ENCODE data around the gene PET100. TPM values are rescaled to one million over a fixed set of nuclear protein-coding genes. Genes with fewer than 3 reads are reported as not detected.
A peak's percentile ranks its signal among the peaks of the same experiment; 100 is the strongest.

The PET100 gene
- total RNA-seq, 3 donors from 2014 or later: 23.7 to 40.4 (median 33.1) TPM

DNA sequence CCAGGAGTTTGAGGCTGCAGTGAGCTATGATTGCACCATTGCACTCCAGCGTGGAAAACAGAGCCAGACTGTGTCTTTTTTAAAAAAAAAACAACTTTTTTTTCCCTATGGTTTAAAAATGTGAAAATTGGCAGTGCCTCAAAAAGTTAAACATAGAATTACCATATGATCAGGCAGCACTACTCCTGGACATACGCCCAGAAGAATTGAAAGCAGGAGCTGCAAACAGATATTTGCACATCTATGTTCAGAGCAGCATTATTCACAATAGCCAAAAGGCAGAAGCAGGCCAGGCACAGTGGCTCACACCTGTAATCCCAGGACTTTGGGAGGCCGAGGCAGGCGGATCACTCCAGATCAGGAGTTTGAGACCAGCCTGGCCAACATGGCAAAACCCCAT is 35.5 kb downstream of the PET100 start:
- Histone ChIP-seq H3K4me3 (no peak overlapping the region), H3K27ac (no peak overlapping the region), H3K4me1 (no peaks in the 10 kb centered on the region), H3K27me3 (peaks cover 0 to 12% of the 10 kb centered on the region in 2 donors), H3K36me3 (no peaks in the 10 kb centered on the region), H3K9me3 (no peaks in the 10 kb centered on the region)
- TF ChIP-seq CTCF (IDR thresholded peaks at IDR 0.05) (no peak), POLR2A (IDR thresholded peaks at IDR 0.05) (no peak), POLR2AphosphoS5 (IDR thresholded peaks at IDR 0.05) (no peak)
- intact Hi-C loops (cut with DNase I; ENCODE audit: low total_unique reads): no loop called here
- no peak for DNase-seq (ENCODE audit: low spot score in 2 of 2)

DNA sequence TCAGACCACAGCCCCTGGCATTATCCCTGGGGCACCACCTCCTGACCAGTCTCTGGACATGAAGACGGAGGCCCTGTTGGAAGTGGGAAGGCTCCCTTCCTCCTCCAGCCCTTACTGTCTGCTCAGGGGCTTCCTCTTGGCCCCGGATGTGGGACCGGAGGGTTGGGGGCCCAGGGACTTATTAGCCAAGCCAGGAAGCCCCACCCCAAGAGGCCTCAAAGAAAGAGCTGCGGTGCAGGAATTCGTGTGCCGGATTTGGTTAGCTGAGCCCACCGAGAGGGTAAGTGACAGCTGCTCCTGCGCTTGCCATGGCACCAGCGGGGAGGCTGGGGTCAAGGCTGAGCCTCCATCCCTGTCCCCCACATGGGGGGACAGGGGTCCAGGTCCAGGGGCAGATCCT is 39.2 kb downstream of the PET100 start, which contains the start of gene RETN:
TSS of gene RETN (plus strand) at position 208 of the 400 bp plus-strand sequence. CDS start 278 bp downstream, outside the sequence.
- TF ChIP-seq CTCF (IDR thresholded peaks at IDR 0.05) (no peak), POLR2A (IDR thresholded peaks at IDR 0.05) (no peak), POLR2AphosphoS5 (IDR thresholded peaks at IDR 0.05) (no peak)
- H3K36me3 ChIP-seq: no peaks in the 10 kb centered on the region
- H3K9me3 ChIP-seq: no peaks in the 10 kb centered on the region
- no peak within 1 kb of the TSS for H3K27ac ChIP-seq
- H3K27me3 ChIP-seq: peaks cover 0 to 32% of the 10 kb centered on the region in 2 donors
- intact Hi-C loops (cut with DNase I; ENCODE audit: low total_unique reads): no loop called here
- H3K4me1 ChIP-seq: no peaks in the 10 kb centered on the region
- DNase-seq (ENCODE audit: low spot score in 2 of 2): no peak
- H3K4me3 ChIP-seq: peak within 1 kb of the TSS in 1 of 3 donors; percentile 52

- Histone ChIP-seq H3K4me1 (no peaks in the 10 kb centered on the region), H3K9me3 (no peaks in the 10 kb centered on the region), H3K27ac (no peak overlapping the region), H3K4me3 (no peak overlapping the region), H3K27me3 (peaks cover 0 to 32% of the 10 kb centered on the region in 2 donors), H3K36me3 (no peaks in the 10 kb centered on the region)
- DNase-seq (ENCODE audit: low spot score in 2 of 2): no peak
- intact Hi-C loops (cut with DNase I; ENCODE audit: low total_unique reads): loop anchor here (10.0 kb wide), 1 partner anchor 105 kb away; no protein-coding TSS in a partner anchor
- no peak for TF ChIP-seq CTCF (IDR thresholded peaks at IDR 0.05)
- TF ChIP-seq POLR2AphosphoS5 (IDR thresholded peaks at IDR 0.05): no peak
- TF ChIP-seq POLR2A (IDR thresholded peaks at IDR 0.05): no peak
These were observed 40.0 kb downstream of the PET100 start for GRCh38 chr19:7669641-7670040.

GRCh38 chr19:7670150-7670783 is 40.7 kb downstream of the PET100 start:
- no peaks in the 10 kb centered on the region for H3K4me1 ChIP-seq
- H3K27me3 ChIP-seq: peaks cover 0 to 32% of the 10 kb centered on the region in 2 donors
- no peak for DNase-seq (ENCODE audit: low spot score in 2 of 2)
- no peak overlapping the region for H3K27ac ChIP-seq
- H3K9me3 ChIP-seq: no peaks in the 10 kb centered on the region
- H3K4me3 ChIP-seq: peak overlapping the region in 2 of 3 donors; percentile 11 to 52
- H3K36me3 ChIP-seq: no peaks in the 10 kb centered on the region
- TF ChIP-seq POLR2A (IDR thresholded peaks at IDR 0.05): no peak
- TF ChIP-seq CTCF (IDR thresholded peaks at IDR 0.05): no peak
- TF ChIP-seq POLR2AphosphoS5 (IDR thresholded peaks at IDR 0.05): no peak
- intact Hi-C loops (cut with DNase I; ENCODE audit: low total_unique reads): loop anchor here (10.0 kb wide), 1 partner anchor 105 kb away; no protein-coding TSS in a partner anchor

DNA sequence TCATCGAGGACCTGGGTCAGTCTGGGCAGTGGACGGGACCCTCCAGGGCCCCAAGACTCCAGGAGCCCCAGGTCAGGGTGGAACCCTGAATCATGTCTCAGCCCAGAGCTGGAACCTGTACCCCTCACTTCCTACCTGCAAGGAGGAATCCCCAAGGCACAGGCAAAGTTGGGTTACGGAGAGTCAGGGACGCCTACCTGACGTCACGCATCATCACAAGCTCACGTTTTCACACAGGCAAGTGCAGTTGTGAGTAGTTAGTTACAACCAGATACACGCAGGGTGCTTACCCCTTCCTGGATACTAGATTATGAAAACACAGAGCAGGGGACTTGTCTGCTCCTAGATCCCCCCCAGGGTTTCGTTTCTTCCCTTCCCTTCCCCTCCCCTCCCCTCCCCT is 41.2 kb downstream of the PET100 start:
- H3K27ac ChIP-seq: no peak overlapping the region
- intact Hi-C loops (cut with DNase I; ENCODE audit: low total_unique reads): loop anchor here (10.0 kb wide), 1 partner anchor 106 kb away; no protein-coding TSS in a partner anchor
- H3K27me3 ChIP-seq: peaks cover 0 to 32% of the 10 kb centered on the region in 2 donors
- DNase-seq (ENCODE audit: low spot score in 2 of 2): no peak
- no peak overlapping the region for H3K4me3 ChIP-seq
- no peaks in the 10 kb centered on the region for H3K36me3 ChIP-seq
- no peaks in the 10 kb centered on the region for H3K9me3 ChIP-seq
- TF ChIP-seq POLR2AphosphoS5 (IDR thresholded peaks at IDR 0.05): no peak
- TF ChIP-seq POLR2A (IDR thresholded peaks at IDR 0.05): no peak
- no peak for TF ChIP-seq CTCF (IDR thresholded peaks at IDR 0.05)
- H3K4me1 ChIP-seq: no peaks in the 10 kb centered on the region

Data from breast epithelium (tissue), 4 donors.